ENCODE measurements around the gene TRAPPC3.

GRCh38 chr1:36118447-36119204, 30.7 kb downstream of the TRAPPC3 start:
- TF ChIP-seq CTCF (conservative IDR thresholded peaks at IDR 0.05; ENCODE audit: low read length) = no peak
- TF ChIP-seq EZH2phosphoT487 (IDR thresholded peaks at IDR 0.05; ENCODE audit: borderline replicate concordance) = no peak

Measured in Loucy (cell line).